ENCODE measurements around the gene MTMR2. TPM values are rescaled to one million over a fixed set of nuclear protein-coding genes. Genes with fewer than 3 reads are reported as not detected.

Gene MTMR2
- total and polyA plus RNA-seq, 9 of the 15 experiments (the other 6 are each of a cell fraction or from before 2014, with no cell fraction given) = 12.6 to 35.8 (median 25.2) TPM

- TF ChIP-seq FOXA3 (CRISPR knock-in tag; conservative IDR thresholded peaks at IDR 0.05 in 1 of 2, IDR thresholded peaks at IDR 0.05 in 1 of 2) = 0 out of 4 replicates have a peak, but pooled peaks of 1 of the 2 experiments have one; percentile 39
- TF ChIP-seq THAP7 (CRISPR knock-in tag; IDR thresholded peaks at IDR 0.05) = no peak
- no peak for TF ChIP-seq DPF2 (IDR thresholded peaks at IDR 0.05)
- TF ChIP-seq KDM2B (CRISPR knock-in tag; IDR thresholded peaks at IDR 0.05) = no peak
- peak; percentile 23 for TF ChIP-seq TAF9B (IDR thresholded peaks at IDR 0.05; ENCODE audit: partially characterized antibody)
- TF ChIP-seq SP1 (CRISPR knock-in tag; IDR thresholded peaks at IDR 0.05) = peak; percentile 93
- no peak for TF ChIP-seq ZNF695 (CRISPR knock-in tag; IDR thresholded peaks at IDR 0.05)
- no peak for TF ChIP-seq NFATC3 (IDR thresholded peaks at IDR 0.05)
- TF ChIP-seq USF2 (CRISPR knock-in tag; IDR thresholded peaks at IDR 0.05) = no peak
- no peak for TF ChIP-seq MED1 (CRISPR knock-in tag; IDR thresholded peaks at IDR 0.05; ENCODE audit: borderline replicate concordance)
- no peak for TF ChIP-seq GTF2A2 (tag; IDR thresholded peaks at IDR 0.05)
- TF ChIP-seq ARID3A (IDR thresholded peaks at IDR 0.05; ENCODE audit: borderline replicate concordance, low read depth, low read length) = no peak
- no peak for TF ChIP-seq SREBF2 (CRISPR knock-in tag; IDR thresholded peaks at IDR 0.05)
- peak; percentile 47; the same call in 1 of the 2 replicates for TF ChIP-seq ILF3 (IDR thresholded peaks at IDR 0.05; ENCODE audit: borderline replicate concordance)
- TF ChIP-seq FOXA1 (IDR thresholded peaks at IDR 0.05; ENCODE audit: borderline replicate concordance) = no peak
- no peak for TF ChIP-seq HDGF (IDR thresholded peaks at IDR 0.05)
- peak; percentile 22; the same call in 1 of the 2 replicates for TF ChIP-seq NCOR1 (IDR thresholded peaks at IDR 0.05)
- TF ChIP-seq LCOR (CRISPR knock-in tag; IDR thresholded peaks at IDR 0.05) = peak; percentile 98
- TF ChIP-seq BRD4 (IDR thresholded peaks at IDR 0.05) = no peak
- no peak for TF ChIP-seq THRB (CRISPR knock-in tag; conservative IDR thresholded peaks at IDR 0.05)
- no peak for TF ChIP-seq SRSF1 (IDR thresholded peaks at IDR 0.05; ENCODE audit: low read depth, low read length)
- peak; percentile 37; the same call in 1 of the 2 replicates for TF ChIP-seq ZNF384 (IDR thresholded peaks at IDR 0.05; ENCODE audit: low read depth, low read length)
- TF ChIP-seq POLR3A (IDR thresholded peaks at IDR 0.05; ENCODE audit: borderline replicate concordance, extremely low read depth, insufficient read depth, insufficient read length) = no peak
- no peak for TF ChIP-seq HOXB6 (CRISPR knock-in tag; IDR thresholded peaks at IDR 0.05; ENCODE audit: borderline replicate concordance)
- TF ChIP-seq ZNF830 (CRISPR knock-in tag; IDR thresholded peaks at IDR 0.05) = peak; percentile 73; the same call in 1 of the 2 replicates
- TF ChIP-seq SIN3B (IDR thresholded peaks at IDR 0.05; ENCODE audit: low read depth) = peak; percentile 80
Observed at GRCh38 chr11:95789506-95790122, 134.3 kb downstream of the MTMR2 start, which contains the start of gene FAM76B (continued).
